ENCODE data around the gene SMARCD3.

The SMARCD3 gene

GRCh38 chr7:151272405-151272804 is 23.9 kb upstream of the SMARCD3 start:
- no peak for DNase-seq (ENCODE audit: low spot score)

DNA sequence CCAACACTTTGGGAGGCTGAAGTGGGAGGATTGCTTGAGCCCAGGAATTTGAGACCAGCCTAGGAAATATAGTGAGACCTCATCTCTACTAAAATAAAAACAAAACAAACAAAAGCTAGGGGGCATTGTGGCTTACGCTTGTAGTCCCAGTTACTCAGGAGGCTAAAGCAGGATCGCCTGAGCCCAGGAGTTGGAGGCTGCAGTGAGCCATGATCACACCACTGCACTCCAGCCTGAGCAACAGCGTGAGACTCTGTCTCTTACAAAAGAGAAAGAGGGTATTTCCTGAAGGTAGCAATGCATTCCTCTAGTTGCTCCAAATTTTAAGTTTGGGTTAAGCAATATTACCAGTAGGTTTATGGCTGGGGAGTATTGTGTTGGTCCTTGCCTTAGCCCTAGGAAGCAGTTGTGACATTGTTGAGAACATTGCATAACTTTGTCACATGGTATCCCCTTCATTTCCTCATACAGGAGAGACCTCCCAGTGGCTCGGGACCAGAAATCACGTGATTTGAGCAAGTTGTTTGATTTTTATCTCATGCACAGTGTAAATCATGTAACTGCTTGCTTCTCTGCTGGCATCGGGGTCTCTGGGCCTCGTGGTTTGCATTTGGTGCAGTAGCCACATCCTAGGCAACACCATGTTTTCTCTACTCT is 23.3 kb upstream of the SMARCD3 start:
- peak; percentile 85 for DNase-seq (ENCODE audit: low spot score)

GRCh38 chr7:151269511-151269910 is 21.0 kb upstream of the SMARCD3 start:
- no peak for DNase-seq (ENCODE audit: low spot score)

GRCh38 chr7:151265351-151265931 is 16.9 kb upstream of the SMARCD3 start:
- DNase-seq (ENCODE audit: low spot score), result no peak

DNA sequence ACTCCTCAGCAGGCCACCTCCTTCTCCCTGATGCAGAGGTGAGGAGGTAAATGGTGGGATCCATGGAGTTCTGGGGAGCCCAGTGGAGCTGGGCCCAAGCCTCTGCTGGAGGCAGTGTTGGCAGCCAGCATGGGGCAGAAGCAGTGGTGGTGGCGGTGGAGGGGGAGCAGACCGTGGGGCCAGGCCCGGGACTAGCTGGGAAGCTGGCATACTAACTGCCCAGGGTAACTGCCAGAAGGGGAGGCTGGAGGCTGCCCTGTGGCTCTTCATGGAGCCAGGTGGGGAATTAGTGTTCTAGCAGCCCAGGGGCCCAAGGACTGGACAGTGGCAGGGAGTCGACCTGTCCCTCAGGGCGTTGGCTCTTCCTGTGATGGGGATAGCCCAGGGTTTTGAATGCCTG is 16.1 kb upstream of the SMARCD3 start:
- DNase-seq (ENCODE audit: low spot score), result no peak

GRCh38 chr7:151261529-151261928 is 13.0 kb upstream of the SMARCD3 start:
- no peak for DNase-seq (ENCODE audit: low spot score)

DNA sequence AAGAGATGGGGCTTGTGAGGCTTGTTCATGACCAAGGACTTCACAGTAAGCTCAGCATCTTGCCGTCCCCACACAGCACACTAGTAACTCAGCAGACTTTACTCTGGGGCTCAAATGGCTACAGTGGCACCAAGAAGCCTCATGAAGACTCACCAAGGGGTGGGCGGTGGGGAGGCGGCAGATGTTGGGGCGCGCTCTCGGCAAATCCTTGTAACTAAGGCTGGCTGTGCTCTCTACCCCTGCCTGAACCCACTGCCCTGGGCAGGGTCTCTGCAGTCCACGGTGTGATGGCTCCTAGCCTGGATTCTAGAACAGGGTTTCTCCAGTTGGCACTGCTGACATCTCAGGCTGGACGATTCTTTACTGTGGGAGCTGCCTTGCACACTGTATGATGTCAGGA is 12.4 kb upstream of the SMARCD3 start:
- no peak for DNase-seq (ENCODE audit: low spot score)

DNA sequence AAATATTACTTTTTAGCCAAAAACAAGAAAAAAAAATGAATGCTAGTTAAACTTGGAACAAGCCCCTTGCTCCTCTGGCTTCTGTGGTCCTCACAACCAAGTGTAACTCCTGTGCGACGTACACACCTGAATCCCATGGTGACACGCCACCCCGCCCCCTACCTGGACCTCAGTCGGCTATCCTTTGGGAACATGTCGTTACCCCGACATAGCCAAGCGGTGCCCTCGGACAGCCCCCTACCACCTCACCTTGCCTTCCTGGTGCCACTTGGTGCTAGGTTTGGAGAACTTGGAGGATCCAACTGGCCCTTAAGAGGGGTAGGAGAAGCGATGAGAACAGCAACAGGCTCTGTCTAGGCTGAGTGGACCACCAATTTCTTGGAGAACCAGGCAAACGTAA is 12.0 kb upstream of the SMARCD3 start:
- DNase-seq (ENCODE audit: low spot score), result no peak

DNA sequence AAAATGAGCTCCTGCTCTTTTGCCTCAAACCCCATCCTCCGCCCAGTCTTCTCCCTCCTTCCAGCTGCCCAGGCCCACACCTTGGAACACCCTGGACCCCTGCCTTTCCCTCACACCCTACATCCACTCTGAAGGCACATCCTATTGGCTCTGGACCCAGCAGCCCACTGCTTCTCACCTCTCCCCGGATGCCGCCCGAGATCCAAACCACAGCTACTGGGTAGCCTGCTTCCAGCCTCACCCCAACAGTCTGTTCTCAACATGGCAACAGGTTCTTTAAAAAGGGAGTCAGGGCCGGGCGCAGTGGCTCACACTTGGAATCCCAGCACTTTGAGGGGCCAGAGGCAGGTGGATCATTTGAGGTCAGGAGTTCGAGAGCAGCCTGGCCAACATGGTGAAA is 9.5 kb upstream of the SMARCD3 start:
- DNase-seq (ENCODE audit: low spot score), result no peak

- DNase-seq (ENCODE audit: low spot score), result no peak
Measured at GRCh38 chr7:151256410-151257045, 8.0 kb upstream of the SMARCD3 start.

- no peak for DNase-seq (ENCODE audit: low spot score)
Measured at GRCh38 chr7:151255390-151255789, 6.9 kb upstream of the SMARCD3 start.

DNA sequence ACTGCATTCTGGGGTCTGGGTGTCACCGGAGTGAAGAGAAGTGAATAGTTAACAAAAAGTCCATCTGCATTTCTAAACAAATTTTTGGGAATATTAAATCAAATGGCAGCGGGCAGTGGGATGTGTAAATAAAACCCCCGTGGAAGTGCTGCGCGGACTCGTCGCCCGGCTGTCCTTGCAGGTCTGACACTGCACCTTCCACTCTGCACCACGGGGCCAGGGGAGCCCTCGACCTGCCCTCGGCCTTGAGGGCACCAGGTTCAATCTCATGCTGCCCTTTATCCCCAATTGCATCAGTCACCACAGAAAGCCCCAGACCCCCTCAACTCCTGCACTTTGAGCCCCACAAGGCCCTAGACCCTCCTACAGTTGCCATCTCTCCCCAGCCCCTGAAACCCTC is 6.4 kb upstream of the SMARCD3 start:
- no peak for DNase-seq (ENCODE audit: low spot score)

- no peak for DNase-seq (ENCODE audit: low spot score)
Measured at GRCh38 chr7:151254316-151254715, 5.8 kb upstream of the SMARCD3 start.

GRCh38 chr7:151252961-151253711 is 4.6 kb upstream of the SMARCD3 start:
- no peak for DNase-seq (ENCODE audit: low spot score)

DNA sequence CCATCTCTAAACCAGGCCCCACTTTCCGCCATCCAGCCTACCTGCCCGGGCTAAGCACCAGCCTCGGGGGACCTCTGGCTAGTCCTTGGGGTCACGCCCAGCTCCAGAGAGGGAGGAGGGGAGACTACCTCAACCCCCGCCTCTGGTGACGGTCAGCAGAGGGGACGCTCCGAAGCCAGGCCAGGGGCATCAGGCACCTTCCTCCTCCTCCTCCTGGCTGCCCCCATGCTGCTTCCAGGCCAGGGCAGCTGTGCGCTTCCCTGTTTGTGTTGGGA is 4.0 kb upstream of the SMARCD3 start:
- no peak for DNase-seq (ENCODE audit: low spot score)

GRCh38 chr7:151251689-151252560 is 3.4 kb upstream of the SMARCD3 start:
- peak; percentile 89 for DNase-seq (ENCODE audit: low spot score)

DNA sequence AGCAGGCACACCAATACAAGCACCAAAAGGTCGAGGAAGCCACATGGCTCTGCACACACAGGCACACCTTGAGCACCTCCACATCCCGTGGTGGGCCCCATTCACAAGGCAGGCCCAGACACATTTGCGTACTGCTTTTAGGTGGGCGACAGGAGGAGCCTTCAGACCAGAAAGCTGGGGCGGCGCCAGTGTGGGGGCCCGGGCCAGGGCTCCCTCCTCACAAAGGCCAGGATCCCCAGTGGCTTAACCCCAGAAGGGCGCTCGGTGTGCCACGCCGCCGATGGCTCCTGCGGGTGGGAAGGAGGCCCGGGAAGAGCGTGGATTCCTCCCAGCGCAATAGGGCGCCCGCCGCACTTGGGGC is 2.8 kb upstream of the SMARCD3 start:
- DNase-seq (ENCODE audit: low spot score), result no peak

DNA sequence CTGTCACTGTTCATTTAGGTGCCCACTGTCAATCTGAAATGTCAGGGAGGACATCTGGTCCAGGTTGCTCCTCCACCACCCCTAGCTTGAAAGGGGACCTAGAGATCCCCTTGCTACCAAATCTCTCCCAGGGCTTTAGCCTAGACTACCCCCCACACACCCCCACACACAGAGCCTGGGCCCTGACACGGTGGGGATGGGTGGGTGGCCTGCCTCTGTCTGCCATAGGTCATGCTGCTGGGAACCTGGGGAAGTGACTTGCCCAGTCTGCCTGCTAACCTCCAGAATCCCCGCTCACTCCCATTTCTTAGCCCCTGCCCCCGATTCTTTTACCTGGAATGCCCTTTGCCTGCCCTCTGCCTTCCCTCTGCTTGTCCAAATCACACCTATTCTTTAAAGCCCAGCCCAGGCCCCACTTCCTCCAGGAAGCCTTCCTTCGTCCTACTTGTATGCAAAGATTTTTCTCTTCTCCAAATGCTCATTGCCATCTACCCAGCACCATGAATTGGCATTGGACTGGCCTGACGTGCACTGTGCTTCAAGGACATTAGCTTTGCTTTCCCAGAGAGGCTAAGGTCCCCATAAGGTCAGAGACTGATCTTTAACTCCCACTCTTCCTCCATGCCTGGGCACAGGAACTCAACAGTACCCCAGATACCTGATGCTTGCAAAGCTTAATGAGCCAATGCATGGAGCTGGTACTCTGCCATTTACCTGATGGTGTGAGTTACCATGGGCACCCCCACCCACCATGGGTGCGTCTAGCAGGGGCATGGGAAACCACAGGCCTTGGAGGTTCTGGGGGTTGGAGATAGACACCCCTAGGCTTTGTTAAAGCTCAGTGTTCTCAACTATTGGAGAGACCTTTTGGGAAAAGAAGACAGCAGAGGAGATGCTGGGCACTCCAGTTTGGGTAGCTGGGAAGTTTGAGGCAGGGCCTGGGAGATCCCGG is 2.0 kb upstream of the SMARCD3 start:
- DNase-seq (ENCODE audit: low spot score), result no peak

DNA sequence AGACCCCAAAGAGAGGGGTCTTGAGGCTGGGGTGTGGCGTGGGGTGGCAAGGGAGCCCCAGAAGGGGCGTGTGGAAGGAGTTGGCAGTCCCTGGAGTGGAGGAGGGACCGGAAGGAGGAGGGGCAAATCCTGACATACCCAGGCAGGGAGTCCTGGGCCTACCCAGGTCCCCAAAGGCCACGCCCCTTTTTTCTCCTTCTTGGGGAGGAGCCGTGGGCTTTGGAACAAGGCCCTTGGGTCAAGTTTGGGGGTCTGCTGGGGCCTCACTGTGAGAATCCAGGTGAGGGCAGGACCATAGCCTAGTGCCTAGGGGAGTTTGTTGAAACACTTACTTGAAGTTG is 1.2 kb upstream of the SMARCD3 start:
- DNase-seq (ENCODE audit: low spot score), result peak; percentile 92

GRCh38 chr7:151249034-151249731 is 689 bp upstream of the SMARCD3 start:
- no peak for DNase-seq (ENCODE audit: low spot score)

Measured in HuH-7 (cell line).